HPDE6-E6E7 (cell line): ENCODE results near the gene RAPGEFL1.
"Not testable (repeated sequence)": the region's sequence is repeated elsewhere in the genome, so short reads cannot be mapped to it uniquely, and the experiment has no call there.

ENCODE experiments used
- DNase-seq: peaks from one replicate; pipeline ENCODE4 v3.0.0; 2011; ENCODE audit warnings: missing footprints; ENCODE audit errors: extremely low spot score

The RAPGEFL1 gene

DNA sequence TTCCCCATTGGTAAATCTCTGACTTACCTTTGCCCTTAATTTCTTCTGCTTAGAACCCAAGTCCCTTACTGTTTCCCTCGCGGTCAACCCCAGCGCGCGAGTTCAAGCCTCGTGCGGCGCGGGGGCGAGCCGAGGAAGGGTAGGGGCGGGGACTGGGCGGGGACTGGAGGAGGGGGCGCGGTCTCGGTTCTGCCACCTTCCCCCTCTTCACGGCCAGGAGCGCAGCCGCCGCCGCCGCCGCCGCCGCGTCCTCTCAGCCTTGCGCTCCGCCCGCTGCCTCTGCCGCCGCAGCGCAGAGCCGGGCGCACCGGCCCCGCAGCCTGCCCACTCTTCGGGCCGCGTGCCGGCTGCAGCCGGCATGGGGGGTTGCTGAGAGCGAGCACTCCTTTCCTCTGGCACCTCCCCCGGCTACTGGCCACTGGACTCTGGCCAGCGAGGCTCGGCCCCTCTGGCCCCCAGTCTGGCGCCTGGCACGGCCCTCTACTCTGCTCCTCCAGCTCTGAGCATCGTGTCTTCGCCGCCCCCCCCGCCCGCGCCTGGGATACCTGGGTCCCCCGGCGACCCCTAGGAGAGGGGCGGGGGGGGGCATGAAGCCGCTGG is at the start of gene RAPGEFL1:
RAPGEFL1 (plus strand) TSS at position 196 of the 600 bp plus-strand sequence; CDS start at position 588, 392 bp downstream.
- peak; percentile 64 for DNase-seq

GRCh38 chr17:40129498-40129897 is 47.8 kb upstream of the RAPGEFL1 start:
- DNase-seq = no peak

- DNase-seq = no peak
These were observed 46.8 kb upstream of the RAPGEFL1 start for GRCh38 chr17:40130352-40131042.

GRCh38 chr17:40134184-40134583 is 43.1 kb upstream of the RAPGEFL1 start:
- no peak for DNase-seq

DNA sequence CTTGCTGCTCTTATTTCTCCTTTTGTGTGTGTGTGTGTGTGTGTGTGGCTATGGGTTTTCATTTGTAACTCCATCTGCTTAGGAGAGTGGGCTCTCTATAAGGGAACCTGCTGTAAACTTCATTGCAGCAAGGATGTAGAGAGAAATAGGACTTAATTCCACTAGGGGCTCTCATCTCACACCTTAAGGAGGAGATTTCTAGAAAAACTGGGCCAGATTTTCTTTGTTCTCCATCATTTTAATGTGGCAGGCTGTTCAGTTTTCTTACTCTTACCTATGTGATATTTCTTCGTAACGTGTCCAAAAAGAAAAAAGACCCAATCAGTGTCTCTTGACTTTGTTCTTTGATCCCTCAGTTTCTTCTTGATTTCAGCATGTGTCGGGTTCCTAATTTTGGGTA is 41.5 kb upstream of the RAPGEFL1 start:
- no peak for DNase-seq

DNA sequence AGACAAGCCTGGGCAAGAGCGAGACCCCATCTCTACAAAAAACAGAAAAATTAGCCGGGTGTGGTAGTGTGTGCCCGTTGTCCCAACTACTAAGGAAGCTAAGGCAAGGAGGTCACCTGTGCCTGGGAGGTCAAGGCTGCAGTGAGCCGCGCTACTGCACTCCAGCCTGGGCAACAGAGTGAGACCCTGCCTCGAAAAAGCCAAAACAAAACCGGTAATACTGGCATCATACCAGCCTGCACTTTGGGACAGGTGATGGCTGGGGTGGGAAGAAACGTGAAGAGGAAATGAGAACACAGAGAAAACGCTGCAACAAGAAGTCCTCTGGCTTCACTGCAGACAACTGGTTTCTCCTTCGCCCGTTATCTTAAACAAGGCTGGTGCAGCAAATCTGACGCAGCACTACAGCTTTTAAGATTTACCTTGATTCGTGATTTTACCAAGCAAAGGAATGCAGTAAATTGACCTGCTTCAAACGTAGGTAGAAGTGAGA is 37.7 kb upstream of the RAPGEFL1 start:
- no peak for DNase-seq

- not testable (repeated sequence) for DNase-seq
These were observed 34.1 kb upstream of the RAPGEFL1 start for GRCh38 chr17:40143166-40143565.

- no peak for DNase-seq
These were observed 31.8 kb upstream of the RAPGEFL1 start for GRCh38 chr17:40145476-40145875.

DNA sequence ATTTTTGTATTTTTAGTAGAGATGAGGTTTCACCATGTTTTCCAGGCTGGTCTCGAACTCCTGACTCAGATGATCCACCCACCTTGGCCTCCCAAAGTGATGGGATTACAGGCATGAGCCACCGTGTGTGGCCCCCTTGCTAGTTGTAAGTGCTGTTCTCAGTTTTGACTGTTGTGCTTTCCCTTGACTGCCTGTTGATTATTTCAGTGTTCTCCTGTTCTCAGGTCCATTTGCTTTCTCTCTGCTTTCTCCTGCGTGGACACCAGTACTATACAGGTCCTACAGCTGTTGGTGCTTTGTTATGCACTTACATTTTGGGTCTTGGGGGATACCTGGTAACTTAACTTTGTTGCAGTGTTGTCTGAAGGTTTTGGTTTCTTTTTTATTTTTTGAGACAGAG is 28.7 kb upstream of the RAPGEFL1 start:
- no peak for DNase-seq

- DNase-seq = no peak
These were observed 27.0 kb upstream of the RAPGEFL1 start for GRCh38 chr17:40150276-40150675.

GRCh38 chr17:40151414-40151963 is 25.8 kb upstream of the RAPGEFL1 start:
- DNase-seq = no peak

DNA sequence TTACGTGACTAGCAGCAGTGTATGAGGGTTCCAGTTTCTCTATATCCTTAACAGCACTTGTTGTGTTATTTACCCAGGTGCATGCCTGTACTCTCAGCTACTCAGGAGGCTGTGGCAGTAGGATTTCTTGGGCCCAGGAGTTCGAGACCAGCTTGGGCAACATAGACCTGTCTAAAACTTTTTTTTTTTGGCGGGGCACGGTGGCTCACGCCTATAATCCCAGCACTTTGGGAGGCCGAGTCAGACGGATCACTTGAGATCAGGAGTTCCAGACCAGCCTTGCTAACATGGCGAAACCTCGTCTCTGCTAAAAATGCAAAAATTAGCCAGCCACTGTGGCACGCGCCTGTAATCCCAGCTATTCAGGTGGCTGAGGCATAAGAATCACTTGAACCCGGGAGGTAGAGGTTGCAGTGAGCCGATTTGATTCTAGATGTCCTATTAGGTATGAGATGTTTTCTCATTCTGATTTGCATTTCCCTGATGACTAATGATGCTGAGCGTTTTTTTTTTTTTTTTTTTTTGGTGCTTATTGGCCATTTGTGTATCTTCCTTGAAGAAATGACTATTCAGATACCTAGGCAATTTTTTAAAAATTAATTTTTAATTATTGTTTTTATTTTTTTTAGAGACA is 23.6 kb upstream of the RAPGEFL1 start:
- DNase-seq = no peak

DNA sequence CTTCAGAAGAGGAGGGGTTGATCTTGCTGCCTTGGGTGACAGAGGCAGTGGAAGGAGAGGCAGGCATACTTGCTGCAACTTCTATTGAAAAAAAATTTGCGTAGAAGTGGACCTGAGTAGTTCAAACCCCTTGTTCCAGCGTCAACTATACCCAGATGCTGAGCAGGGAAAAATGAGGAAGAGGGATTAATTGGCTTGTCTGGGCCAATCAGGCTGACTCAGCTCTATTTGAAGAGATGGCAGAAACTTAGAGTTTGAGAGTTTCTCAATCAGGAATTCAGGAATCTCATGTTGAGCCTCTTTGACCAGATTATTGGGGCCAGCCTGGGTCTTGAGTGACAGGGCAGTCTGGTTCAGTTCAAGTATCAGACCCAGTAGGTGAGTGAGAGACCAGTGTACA is 19.3 kb upstream of the RAPGEFL1 start:
- no peak for DNase-seq

DNA sequence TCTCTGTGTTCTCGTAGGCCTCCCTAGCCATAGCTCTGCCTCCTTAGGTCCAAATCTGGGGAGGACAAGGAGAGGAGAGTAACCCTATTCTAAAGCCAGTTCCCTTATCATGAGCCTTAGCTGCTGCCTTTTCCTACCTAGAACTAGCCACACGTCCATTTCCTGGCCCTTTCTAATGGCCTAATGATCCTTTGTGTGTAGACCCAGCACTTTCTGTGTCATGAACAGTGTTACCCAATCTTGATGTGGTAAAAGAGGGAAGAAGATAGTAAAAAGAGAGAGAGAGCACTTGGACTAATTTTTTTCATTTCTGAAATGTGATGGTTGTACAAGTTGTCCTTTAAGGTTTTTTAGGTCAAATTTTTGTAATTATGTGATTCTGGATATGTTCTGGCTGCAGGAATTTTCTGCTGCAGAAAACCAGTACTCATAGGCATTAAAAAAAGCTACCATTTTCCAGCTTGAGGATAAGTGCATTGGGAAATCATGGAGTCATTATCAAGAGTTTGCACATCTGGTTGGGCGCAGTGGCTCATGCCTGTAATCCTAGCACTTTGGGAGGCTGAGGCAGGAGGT is 18.7 kb upstream of the RAPGEFL1 start:
- no peak for DNase-seq

GRCh38 chr17:40159456-40159855 is 17.8 kb upstream of the RAPGEFL1 start:
- no peak for DNase-seq

DNA sequence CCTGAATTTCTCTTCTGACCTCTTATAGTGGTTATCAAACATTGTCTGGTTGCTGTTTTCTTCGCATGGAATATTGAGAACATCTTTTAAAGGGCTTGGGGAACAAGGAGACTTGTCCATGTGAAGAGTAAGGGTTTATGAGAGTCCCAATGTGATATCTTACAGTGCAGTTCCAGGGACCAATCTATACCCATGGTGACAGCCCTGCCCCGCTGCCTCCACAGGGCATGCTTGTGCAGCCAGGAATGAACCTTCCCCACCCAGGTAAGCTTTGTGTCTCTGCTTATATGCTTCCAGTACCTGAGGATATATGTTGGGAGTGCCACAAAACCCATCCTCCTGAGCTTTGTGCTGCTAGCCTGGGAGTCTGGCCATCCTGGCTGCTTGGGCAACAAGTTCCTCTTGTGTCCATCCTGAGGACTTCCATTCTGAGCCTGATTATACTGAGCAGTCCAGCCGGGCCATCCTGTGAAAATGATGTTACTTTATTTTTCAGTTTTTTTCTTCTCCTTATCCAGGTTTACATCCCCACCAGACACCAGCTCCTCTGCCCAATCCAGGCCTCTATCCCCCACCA is 9.5 kb upstream of the RAPGEFL1 start:
- no peak for DNase-seq

DNA sequence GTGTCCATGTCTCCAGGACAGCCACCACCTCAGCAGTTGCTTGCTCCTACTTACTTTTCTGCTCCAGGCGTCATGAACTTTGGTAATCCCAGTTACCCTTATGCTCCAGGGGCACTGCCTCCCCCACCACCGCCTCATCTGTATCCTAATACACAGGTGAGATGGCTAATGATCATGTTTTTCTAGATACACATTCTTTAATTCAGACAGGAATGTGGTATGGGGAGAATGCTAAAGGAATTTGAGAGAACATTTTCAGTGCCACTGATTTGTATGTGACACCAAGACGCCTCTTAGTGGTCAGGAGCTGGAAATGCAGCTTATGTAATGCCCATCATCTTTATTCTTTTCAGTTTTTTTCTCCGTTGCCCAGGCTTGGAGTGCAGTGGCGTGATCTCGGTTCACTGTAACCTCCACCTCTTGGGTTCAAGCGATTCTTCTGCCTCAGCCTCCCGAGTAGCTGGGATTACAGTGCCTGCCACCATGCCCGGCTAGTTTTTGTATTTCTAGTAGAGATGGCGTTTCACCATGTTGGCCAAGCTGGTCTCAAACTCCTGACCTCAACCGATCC is 8.9 kb upstream of the RAPGEFL1 start:
- no peak for DNase-seq

GRCh38 chr17:40170325-40170724 is 6.9 kb upstream of the RAPGEFL1 start:
- no peak for DNase-seq

GRCh38 chr17:40171750-40172149 is 5.5 kb upstream of the RAPGEFL1 start:
- no peak for DNase-seq

GRCh38 chr17:40173091-40173777 is 4.0 kb upstream of the RAPGEFL1 start:
- DNase-seq = no peak

GRCh38 chr17:40173778-40174135 is 3.5 kb upstream of the RAPGEFL1 start:
- DNase-seq = no peak
